SK-N-SH (cell line): ENCODE results near the gene HIRA. TPM values are rescaled to one million over a fixed set of nuclear protein-coding genes. Genes with fewer than 3 reads are reported as not detected.

Source experiments
- CTCF ChIA-PET: fragments of 300-600, 350-600 bp; formaldehyde crosslinking; extraction: SDS; loops from one replicate; lab custom pipeline; 2021; lab: Yijun Ruan, JAX
- POLR2A ChIA-PET: fragments of 350-600 bp; sonication (Branson Sonifier 250); formaldehyde crosslinking; extraction: SDS; loops from one replicate; lab custom pipeline; 2020; ENCODE audit warnings: antibody characterized with exemption, inconsistent platforms; lab: Yijun Ruan, JAX
- DNase-seq: peaks from one replicate; pipeline ENCODE4 v3.0.0; 2012
- H2AFZ ChIP-seq: fragments of 200-600 bp; sonication (generic); 2 replicates; pipeline ENCODE4 v1.8.1; 2016; ENCODE audit warnings: antibody characterized with exemption, mild to moderate bottlenecking, low read depth
- H3F3A ChIP-seq: fragments of 200-600 bp; sonication (generic); replicated peaks from 2 replicates; pipeline ENCODE3; 2016; ENCODE audit warnings: antibody characterized with exemption, mild to moderate bottlenecking; ENCODE audit not compliant: insufficient read depth
- H3K27ac ChIP-seq, 2 experiments: fragments of 200-500 bp in 1 of 2; fragments of 200-600 bp in 1 of 2; sonication (Bioruptor generic) in 1 of 2; sonication (generic), shearing (Covaris generic) in 1 of 2; 2 replicates each; pipeline versions ENCODE4 v1.5.1 to v1.6.1; 2014 to 2016; ENCODE audit warnings: low read depth in 2 of 2, inconsistent platforms in 1 of 2, low read length in 1 of 2, mild to moderate bottlenecking in 1 of 2, mixed read lengths in 1 of 2
- H3K27me3 ChIP-seq: fragments of 200-600 bp; sonication (generic), shearing (Covaris generic); 2 replicates; pipeline ENCODE4 v1.6.1; 2016; ENCODE audit warnings: mixed run types; ENCODE audit not compliant: insufficient read depth
- H3K36me3 ChIP-seq, 2 experiments: fragments of 200-500 bp in 1 of 2; fragments of 200-600 bp in 1 of 2; sonication (Bioruptor generic) in 1 of 2; sonication (generic) in 1 of 2; replicated peaks in 1 of 2; 2 replicates each; pipeline versions ENCODE3 to v1.5.1; 2014 to 2016; ENCODE audit warnings: low read length in 1 of 2, mild to moderate bottlenecking in 1 of 2; ENCODE audit not compliant: insufficient read depth in 2 of 2, control insufficient read depth in 1 of 2
- H3K4me1 ChIP-seq, 2 experiments: fragments of 200-500 bp in 1 of 2; fragments of 200-600 bp in 1 of 2; sonication (Bioruptor generic) in 1 of 2; sonication (generic), shearing (Covaris generic) in 1 of 2; 2 replicates each; pipeline versions ENCODE4 v1.5.1 to v1.6.1; 2014 to 2016; ENCODE audit warnings: low read depth in 1 of 2, low read length in 1 of 2, mixed run types in 1 of 2; ENCODE audit not compliant: insufficient read depth in 2 of 2, control insufficient read depth in 1 of 2
- H3K4me2 ChIP-seq: fragments of 200-600 bp; sonication (generic), shearing (Covaris generic); 2 replicates; pipeline ENCODE4 v1.6.1; 2017; ENCODE audit warnings: mixed run types
- H3K4me3 ChIP-seq, 2 experiments: fragments of 200-500 bp in 1 of 2; fragments of 200-600 bp in 1 of 2; sonication (Bioruptor generic) in 1 of 2; sonication (generic), shearing (Covaris generic) in 1 of 2; 2 replicates each; pipeline versions ENCODE4 v1.5.1 to v1.8.1; 2014 to 2016; ENCODE audit warnings: low read depth in 2 of 2, inconsistent platforms in 1 of 2, low read length in 1 of 2, mild to moderate bottlenecking in 1 of 2, mixed read lengths in 1 of 2, moderate library complexity in 1 of 2
- H3K79me2 ChIP-seq: fragments of 200-600 bp; sonication (generic); 2 replicates; pipeline ENCODE4 v1.8.1; 2017; ENCODE audit warnings: mild to moderate bottlenecking; ENCODE audit not compliant: insufficient read depth
- H3K9ac ChIP-seq: fragments of 200-600 bp; sonication (generic); 2 replicates; pipeline ENCODE4 v1.6.1; 2017; ENCODE audit warnings: mixed run types
- H3K9me2 ChIP-seq: fragments of 200-600 bp; sonication (generic); 2 replicates; pipeline ENCODE4 v1.6.1; 2017; ENCODE audit warnings: mixed run types
- H3K9me3 ChIP-seq: fragments of 200-600 bp; sonication (generic); 2 replicates; pipeline ENCODE4 v1.6.1; 2017; ENCODE audit warnings: mixed run types, mild to moderate bottlenecking, moderate library complexity
- H4K20me1 ChIP-seq: fragments of 200-600 bp; sonication (generic); 2 replicates; pipeline ENCODE4 v1.6.1; 2017; ENCODE audit warnings: mild to moderate bottlenecking, mixed run types; ENCODE audit not compliant: insufficient read depth
- CHD2 ChIP-seq: fragments of 150-350 bp; IDR thresholded peaks from 2 replicates; pipeline ENCODE4 v1.6.1; 2018; ENCODE audit warnings: low read length; ENCODE audit not compliant: partially characterized antibody
- CTCF ChIP-seq: fragments of 200-600 bp; sonication (generic); IDR thresholded peaks from 2 replicates; pipeline ENCODE4 v1.6.1; 2017; ENCODE audit warnings: antibody characterized with exemption, mild to moderate bottlenecking, moderate library complexity
- EZH2phosphoT487 ChIP-seq: fragments of 200-600 bp; sonication (generic); IDR thresholded peaks from 2 replicates; pipeline ENCODE4 v1.6.1; 2017; ENCODE audit warnings: low read depth, mixed run types, mild to moderate bottlenecking, antibody characterized with exemption, moderate library complexity, borderline replicate concordance
- FOSL2 ChIP-seq: IDR thresholded peaks from 2 replicates; pipeline ENCODE4 v1.4.0; 2012; ENCODE audit warnings: low read depth, mild to moderate bottlenecking, moderate library complexity, borderline replicate concordance
- JUND ChIP-seq: IDR thresholded peaks from 2 replicates; pipeline ENCODE4 v1.4.0; 2012
- NFIC ChIP-seq: IDR thresholded peaks from 2 replicates; pipeline ENCODE4 v1.4.0; 2012; ENCODE audit warnings: borderline replicate concordance
- NRF1 ChIP-seq: IDR thresholded peaks from 2 replicates; pipeline ENCODE4 v1.6.1; 2012; ENCODE audit warnings: low read depth, mild to moderate bottlenecking, low read length
- ZBTB33 ChIP-seq: IDR thresholded peaks from 2 replicates; pipeline ENCODE4 v1.4.0; 2012; ENCODE audit warnings: low read depth, borderline replicate concordance
- WGBS: methylation state at CpG from one replicate; pipeline ENCODE4 v1.1.6; 2017; ENCODE audit warnings: low lambda C conversion rate; 5-methylcytosine and 5-hydroxymethylcytosine counted together
- polyA plus RNA-seq, 3 experiments: library from polyadenylated mRNA; depleted of rRNA; stranded (reverse); fragments of >200 nt; gene quantifications; 2 replicates each; pipeline ENCODE4 v1.2.3, GENCODE V29; 2012

Gene HIRA
- polyA plus RNA-seq, 1 of the 3 experiments (the other 2 are of a cell fraction) = 21.0 TPM

- TF ChIP-seq EZH2phosphoT487 = no peak
- TF ChIP-seq, all 33 proteins: peak for 0
- Histone ChIP-seq H3K79me2 (no peaks in the 10 kb centered on the region), H3K4me1 (no peaks in the 10 kb centered on the region), H2AFZ (no peak overlapping the region), H3K27ac (no peak overlapping the region), H3K4me2 (no peak overlapping the region), H3K9ac (no peak overlapping the region), H3F3A (no peaks in the 10 kb centered on the region), H3K9me2 (no peaks in the 10 kb centered on the region), H3K36me3 (peaks cover 15 to 66% of the 10 kb centered on the region in 2 experiments), H3K9me3 (no peaks in the 10 kb centered on the region), H3K4me3 (no peak overlapping the region), H3K27me3 (no peaks in the 10 kb centered on the region), H4K20me1 (no peaks in the 10 kb centered on the region)
- CTCF ChIA-PET = no interaction called here
- DNase-seq = no peak
- WGBS = over 99% methylated on average over 12 of the region's 18 CpGs
- POLR2A ChIA-PET = no interaction called here
These were observed 78.0 kb downstream of the HIRA start for GRCh38 chr22:19353363-19354131.

GRCh38 chr22:19352766-19353165 lies 78.8 kb downstream of the HIRA start:
- no peak for TF ChIP-seq JUND
- no peak for TF ChIP-seq EZH2phosphoT487
- no peak for TF ChIP-seq FOSL2
- TF ChIP-seq CTCF = no peak
- TF ChIP-seq NFIC = no peak
- TF ChIP-seq CHD2 = no peak
- TF ChIP-seq NRF1 = no peak
- TF ChIP-seq ZBTB33 = no peak
- Histone ChIP-seq H3K9me3 (no peaks in the 10 kb centered on the region), H3K9me2 (no peaks in the 10 kb centered on the region), H4K20me1 (no peaks in the 10 kb centered on the region), H3K4me3 (no peak overlapping the region), H3K4me2 (no peak overlapping the region), H3K79me2 (no peaks in the 10 kb centered on the region), H3K36me3 (peaks cover 18 to 65% of the 10 kb centered on the region in 2 experiments), H3K27ac (no peak overlapping the region), H2AFZ (no peak overlapping the region), H3K4me1 (no peaks in the 10 kb centered on the region), H3K27me3 (no peaks in the 10 kb centered on the region), H3F3A (no peaks in the 10 kb centered on the region), H3K9ac (no peak overlapping the region)
- POLR2A ChIA-PET = no interaction called here
- 98% methylated on average over 4 of the region's 4 CpGs for WGBS
- no peak for DNase-seq
- CTCF ChIA-PET = no interaction called here
